DOHH2 (cell line): ENCODE data around the gene COMT.

Experiments
- CTCF ChIP-seq: fragments of 200-600 bp; sonication (generic); IDR thresholded peaks from one replicate; pipeline ENCODE4 v1.5.1; 2014; ENCODE audit warnings: antibody characterized with exemption, mild to moderate bottlenecking, low read depth, low read length; ENCODE audit not compliant: poor library complexity, severe bottlenecking
- EZH2phosphoT487 ChIP-seq: fragments of 200-600 bp; sonication (generic); IDR thresholded peaks from 2 replicates; pipeline ENCODE4 v1.6.1; 2017; ENCODE audit warnings: borderline replicate concordance, mild to moderate bottlenecking, antibody characterized with exemption, low read length, moderate library complexity, mixed read lengths

- TF ChIP-seq CTCF (no peak), EZH2phosphoT487 (no peak)
Observed at GRCh38 chr22:19981961-19982920, 40.7 kb downstream of the COMT start.
